Omental fat pad (tissue), 4 donors: Measurements from ENCODE around the gene INTS11. TPM values are rescaled to one million over a fixed set of nuclear protein-coding genes. Genes with fewer than 3 reads are reported as not detected.

Experiments
- ATAC-seq: fragments of 150-250 bp; one replicate; pipeline ENCODE4 v1.9.1; 2016; ENCODE audit warnings: mild to moderate bottlenecking, moderate library complexity; ENCODE audit not compliant: low FRiP score
- DNase-seq: peaks from one replicate; pipeline ENCODE4 v3.0.0-alpha.2; 2019; ENCODE audit warnings: low spot score
- CTCF ChIP-seq, 3 donors: fragments of 450-650 bp; IDR thresholded peaks; one replicate each; pipeline ENCODE4 v1.5.1; 2016 to 2017; ENCODE audit warnings: antibody characterized with exemption in 3 of 3, mild to moderate bottlenecking in 3 of 3, moderate library complexity in 2 of 3
- total RNA-seq, 4 donors: library from RNA; depleted of rRNA; stranded (reverse); fragments of >200 nt; gene quantifications; one replicate each; pipeline ENCODE4 v1.1.0, GENCODE V29; 2016

The INTS11 gene
- total RNA-seq, 4 donors from 2014 or later: 71.9 to 103 (median 86.2) TPM

GRCh38 chr1:1306661-1307260, 17.7 kb downstream of the INTS11 start:
- ATAC-seq: no peak
- TF ChIP-seq CTCF (IDR thresholded peaks at IDR 0.05): no peak

GRCh38 chr1:1306070-1306660, 18.3 kb downstream of the INTS11 start:
- DNase-seq: no peak
- no peak for ATAC-seq

More at GRCh38 chr1:1306661-1307260, 17.7 kb downstream of the INTS11 start:
- DNase-seq: no peak

GRCh38 chr1:1305300-1306069, 19.0 kb downstream of the INTS11 start:
- TF ChIP-seq CTCF (IDR thresholded peaks at IDR 0.05): no peak
- peak; percentile 47 for ATAC-seq
- DNase-seq: peak; percentile 68

More at GRCh38 chr1:1306070-1306660, 18.3 kb downstream of the INTS11 start:
- no peak for TF ChIP-seq CTCF (IDR thresholded peaks at IDR 0.05)

- no peak for TF ChIP-seq CTCF (IDR thresholded peaks at IDR 0.05)
- DNase-seq (peak; percentile 55), ATAC-seq (peak; percentile 11)
Measured at GRCh38 chr1:1304331-1305299, 19.8 kb downstream of the INTS11 start.

- ATAC-seq (no peak), DNase-seq (no peak)
- no peak for TF ChIP-seq CTCF (IDR thresholded peaks at IDR 0.05)
Measured at GRCh38 chr1:1303736-1304135, 20.7 kb downstream of the INTS11 start.

GRCh38 chr1:1302951-1303509, 21.4 kb downstream of the INTS11 start:
- TF ChIP-seq CTCF (IDR thresholded peaks at IDR 0.05): no peak
- ATAC-seq (no peak), DNase-seq (no peak)
